Lower leg skin (tissue), 3 donors: ENCODE measurements around the gene SRSF2.

Experiments used
- POLR2A ChIP-seq, 2 donors: fragments of 450-650 bp; IDR thresholded peaks; one replicate each; pipeline ENCODE4 v1.6.1; 2016 to 2017; ENCODE audit warnings: antibody characterized with exemption in 2 of 2, mild to moderate bottlenecking in 1 of 2, moderate library complexity in 1 of 2
- TF ChIP-seq, protein P1 (sequence below), 3 donors: fragments of 450-650 bp; IDR thresholded peaks; one replicate each; pipeline ENCODE4 v1.5.1; 2016; ENCODE audit warnings: antibody characterized with exemption in 3 of 3, mild to moderate bottlenecking in 3 of 3, moderate library complexity in 2 of 3

DNA sequence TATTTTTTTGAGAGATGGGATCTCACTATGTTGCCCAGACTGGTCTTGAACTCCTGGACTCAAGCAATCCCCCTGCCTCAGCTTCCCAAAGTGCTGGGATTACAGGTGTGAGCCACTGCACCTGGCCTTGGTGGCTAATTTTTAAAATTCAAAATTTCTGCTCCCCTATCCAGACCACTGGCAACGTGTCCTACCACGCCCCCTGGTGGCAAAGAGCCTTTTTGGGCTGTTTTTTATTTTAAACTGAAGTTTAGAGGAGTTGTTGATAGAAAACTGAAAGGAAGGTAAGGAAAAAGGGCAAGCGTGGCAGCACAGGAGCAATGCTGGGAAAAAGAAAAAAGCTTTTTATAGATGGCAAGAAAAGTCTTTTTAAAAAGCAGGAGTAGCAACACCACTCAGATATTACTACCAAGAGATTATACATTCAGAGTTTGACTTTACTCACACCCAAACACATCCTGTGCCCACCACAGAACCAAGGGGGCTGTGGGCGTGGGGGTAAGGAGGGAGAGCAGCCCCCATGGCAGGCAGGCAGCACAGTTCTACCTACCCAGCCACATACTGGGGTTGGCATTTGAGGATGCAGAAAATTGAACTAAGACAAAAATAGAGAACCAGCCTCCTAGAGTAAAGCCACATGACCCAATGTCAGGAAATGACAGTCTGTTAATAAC lies 22.2 kb downstream of the SRSF2 start:
- no peak for TF ChIP-seq POLR2A (IDR thresholded peaks at IDR 0.05)
- TF ChIP-seq, protein P1, sequence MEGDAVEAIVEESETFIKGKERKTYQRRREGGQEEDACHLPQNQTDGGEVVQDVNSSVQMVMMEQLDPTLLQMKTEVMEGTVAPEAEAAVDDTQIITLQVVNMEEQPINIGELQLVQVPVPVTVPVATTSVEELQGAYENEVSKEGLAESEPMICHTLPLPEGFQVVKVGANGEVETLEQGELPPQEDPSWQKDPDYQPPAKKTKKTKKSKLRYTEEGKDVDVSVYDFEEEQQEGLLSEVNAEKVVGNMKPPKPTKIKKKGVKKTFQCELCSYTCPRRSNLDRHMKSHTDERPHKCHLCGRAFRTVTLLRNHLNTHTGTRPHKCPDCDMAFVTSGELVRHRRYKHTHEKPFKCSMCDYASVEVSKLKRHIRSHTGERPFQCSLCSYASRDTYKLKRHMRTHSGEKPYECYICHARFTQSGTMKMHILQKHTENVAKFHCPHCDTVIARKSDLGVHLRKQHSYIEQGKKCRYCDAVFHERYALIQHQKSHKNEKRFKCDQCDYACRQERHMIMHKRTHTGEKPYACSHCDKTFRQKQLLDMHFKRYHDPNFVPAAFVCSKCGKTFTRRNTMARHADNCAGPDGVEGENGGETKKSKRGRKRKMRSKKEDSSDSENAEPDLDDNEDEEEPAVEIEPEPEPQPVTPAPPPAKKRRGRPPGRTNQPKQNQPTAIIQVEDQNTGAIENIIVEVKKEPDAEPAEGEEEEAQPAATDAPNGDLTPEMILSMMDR (IDR thresholded peaks at IDR 0.05), result peak in 1 of 3 donors; percentile 7
